ENCODE data around the gene PVALEF. TPM values are rescaled to one million over a fixed set of nuclear protein-coding genes. Genes with fewer than 3 reads are reported as not detected.

The PVALEF gene
- total and polyA plus RNA-seq, 2 of the 13 experiments (the other 11 are each of a cell fraction or from before 2014, with no cell fraction given): 0.18 TPM

DNA sequence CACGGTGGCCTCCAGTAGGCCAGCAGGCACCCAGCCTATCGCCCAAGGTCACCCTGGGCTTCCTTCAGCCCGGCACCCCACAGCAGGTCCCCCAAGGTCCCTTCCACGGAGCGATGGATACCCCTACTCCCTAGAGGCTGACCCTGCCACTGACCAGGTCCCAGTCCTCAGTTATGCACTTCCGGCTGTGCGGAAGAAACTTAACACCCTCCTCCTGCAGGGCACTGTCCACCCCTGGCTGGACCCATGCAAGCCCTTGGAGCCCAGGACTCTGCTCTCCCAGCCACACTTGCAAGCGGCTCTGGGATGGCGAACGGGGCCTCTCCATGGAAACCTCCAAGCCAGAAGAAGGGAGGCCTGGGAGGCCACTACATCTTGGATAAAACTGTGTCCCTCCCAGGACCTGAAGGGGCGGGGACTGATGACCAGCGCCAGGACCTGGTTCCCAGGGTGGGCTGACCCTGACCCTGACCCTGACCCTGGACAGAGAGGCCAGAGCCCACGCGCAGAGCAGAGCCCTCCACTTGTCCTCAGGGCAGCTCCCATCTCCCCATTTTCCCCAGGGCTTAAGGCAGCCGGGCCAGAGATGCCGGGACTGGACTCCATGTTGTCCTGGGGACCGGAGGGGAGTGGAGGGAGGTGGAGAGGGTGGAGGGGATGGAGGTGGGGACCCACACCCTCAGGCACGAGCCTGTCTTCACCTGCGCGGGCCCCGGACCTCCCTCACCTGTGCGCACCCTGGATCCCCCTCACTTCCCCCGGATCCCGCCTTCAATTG, 56.7 kb downstream of the PVALEF start (continued):
- TF ChIP-seq ZGPAT (CRISPR knock-in tag; IDR thresholded peaks at IDR 0.05): no peak
- TF ChIP-seq TCF12 (IDR thresholded peaks at IDR 0.05): no peak
- no peak for TF ChIP-seq TCF12 (CRISPR knock-in tag; IDR thresholded peaks at IDR 0.05)
- TF ChIP-seq ZNF256 (CRISPR knock-in tag; conservative IDR thresholded peaks at IDR 0.05): no peak
- TF ChIP-seq ZNF274 (CRISPR knock-in tag; IDR thresholded peaks at IDR 0.05): no peak
- no peak for TF ChIP-seq MAFG (CRISPR knock-in tag; IDR thresholded peaks at IDR 0.05)
- no peak for TF ChIP-seq ZBTB8A (CRISPR knock-in tag; IDR thresholded peaks at IDR 0.05; ENCODE audit: borderline replicate concordance, low read depth)
- TF ChIP-seq ZBTB21 (CRISPR knock-in tag; IDR thresholded peaks at IDR 0.05): no peak
- TF ChIP-seq STAG1 (CRISPR knock-in tag; IDR thresholded peaks at IDR 0.05): 0 out of 2 replicates have a peak, but pooled peaks have one; percentile 12
- no peak for TF ChIP-seq MAFK (conservative IDR thresholded peaks at IDR 0.05 in 1 of 2, IDR thresholded peaks at IDR 0.05 in 1 of 2; ENCODE audit: low read length in 2 of 2)
- TF ChIP-seq, protein P1, sequence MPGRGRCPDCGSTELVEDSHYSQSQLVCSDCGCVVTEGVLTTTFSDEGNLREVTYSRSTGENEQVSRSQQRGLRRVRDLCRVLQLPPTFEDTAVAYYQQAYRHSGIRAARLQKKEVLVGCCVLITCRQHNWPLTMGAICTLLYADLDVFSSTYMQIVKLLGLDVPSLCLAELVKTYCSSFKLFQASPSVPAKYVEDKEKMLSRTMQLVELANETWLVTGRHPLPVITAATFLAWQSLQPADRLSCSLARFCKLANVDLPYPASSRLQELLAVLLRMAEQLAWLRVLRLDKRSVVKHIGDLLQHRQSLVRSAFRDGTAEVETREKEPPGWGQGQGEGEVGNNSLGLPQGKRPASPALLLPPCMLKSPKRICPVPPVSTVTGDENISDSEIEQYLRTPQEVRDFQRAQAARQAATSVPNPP (CRISPR knock-in tag; IDR thresholded peaks at IDR 0.05): no peak
- no peak for TF ChIP-seq SYNCRIP (IDR thresholded peaks at IDR 0.05; ENCODE audit: insufficient read depth, low read depth, low read length)
- TF ChIP-seq HCFC1 (IDR thresholded peaks at IDR 0.05; ENCODE audit: low read depth, low read length): no peak
- no peak for TF ChIP-seq NFYB (CRISPR knock-in tag; IDR thresholded peaks at IDR 0.05)
- peak; percentile 81 for TF ChIP-seq NR2F6 (IDR thresholded peaks at IDR 0.05)
- TF ChIP-seq NR2F6 (CRISPR knock-in tag; IDR thresholded peaks at IDR 0.05): peak; percentile 76
- no peak for TF ChIP-seq KLF16 (CRISPR knock-in tag; IDR thresholded peaks at IDR 0.05)
- no peak for TF ChIP-seq DMAP1 (CRISPR knock-in tag; IDR thresholded peaks at IDR 0.05)
- no peak for TF ChIP-seq PRMT3 (CRISPR knock-in tag; IDR thresholded peaks at IDR 0.05; ENCODE audit: borderline replicate concordance, low read depth)
- no peak for TF ChIP-seq ZNF225 (CRISPR knock-in tag; IDR thresholded peaks at IDR 0.05)
- TF ChIP-seq NFATC3 (CRISPR knock-in tag; IDR thresholded peaks at IDR 0.05): peak; percentile 86; the same call in 1 of the 2 replicates
- TF ChIP-seq MTA1 (CRISPR knock-in tag; IDR thresholded peaks at IDR 0.05; ENCODE audit: borderline replicate concordance): peak; percentile 62
- TF ChIP-seq ZBTB49 (CRISPR knock-in tag; IDR thresholded peaks at IDR 0.05; ENCODE audit: borderline replicate concordance): no peak
- TF ChIP-seq DNMT3B (CRISPR knock-in tag; conservative IDR thresholded peaks at IDR 0.05): no peak
- peak; percentile 20; the same call in 1 of the 2 replicates for TF ChIP-seq SIX1 (CRISPR knock-in tag; IDR thresholded peaks at IDR 0.05; ENCODE audit: borderline replicate concordance)
- TF ChIP-seq ZNF530 (CRISPR knock-in tag; IDR thresholded peaks at IDR 0.05; ENCODE audit: low read depth): no peak
- no peak for TF ChIP-seq ARNT (IDR thresholded peaks at IDR 0.05)
- no peak for TF ChIP-seq POLR2A (IDR thresholded peaks at IDR 0.05; ENCODE audit: insufficient read depth in 1 of 2, low read depth in 2 of 2, low read length in 2 of 2)
